ENCODE measurements around the gene MMD.

The MMD gene

DNA sequence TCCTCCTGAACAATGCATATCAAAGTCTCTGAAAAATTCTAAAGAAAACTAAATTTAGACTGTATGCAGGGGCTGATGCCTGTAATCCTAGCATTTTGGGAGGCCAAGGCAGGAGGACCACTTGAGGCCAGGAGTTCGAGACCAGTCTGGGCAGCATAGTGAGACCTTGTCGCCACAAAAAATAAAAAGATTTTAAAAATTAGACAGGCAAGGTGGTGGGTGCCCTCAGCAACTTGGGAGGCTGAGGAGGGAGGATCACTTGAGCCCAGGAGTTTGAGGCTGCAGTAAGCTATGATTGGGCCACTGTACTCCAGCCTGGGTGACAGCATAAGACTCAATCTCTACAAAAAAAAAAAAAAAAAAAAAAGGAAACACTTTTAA, 30.1 kb upstream of the MMD start:
- no peaks in the 10 kb centered on the region for H3K27me3 ChIP-seq (ENCODE audit: insufficient read depth, low read length)
- H3F3A ChIP-seq (ENCODE audit: insufficient read depth, low read length) = no peaks in the 10 kb centered on the region
- H3K4me3 ChIP-seq (ENCODE audit: low read depth, low read length, poor library complexity, severe bottlenecking) = no peak overlapping the region
- TF ChIP-seq EZH2 (IDR thresholded peaks at IDR 0.05; ENCODE audit: borderline replicate concordance, low read length) = no peak
- TF ChIP-seq, protein P1, sequence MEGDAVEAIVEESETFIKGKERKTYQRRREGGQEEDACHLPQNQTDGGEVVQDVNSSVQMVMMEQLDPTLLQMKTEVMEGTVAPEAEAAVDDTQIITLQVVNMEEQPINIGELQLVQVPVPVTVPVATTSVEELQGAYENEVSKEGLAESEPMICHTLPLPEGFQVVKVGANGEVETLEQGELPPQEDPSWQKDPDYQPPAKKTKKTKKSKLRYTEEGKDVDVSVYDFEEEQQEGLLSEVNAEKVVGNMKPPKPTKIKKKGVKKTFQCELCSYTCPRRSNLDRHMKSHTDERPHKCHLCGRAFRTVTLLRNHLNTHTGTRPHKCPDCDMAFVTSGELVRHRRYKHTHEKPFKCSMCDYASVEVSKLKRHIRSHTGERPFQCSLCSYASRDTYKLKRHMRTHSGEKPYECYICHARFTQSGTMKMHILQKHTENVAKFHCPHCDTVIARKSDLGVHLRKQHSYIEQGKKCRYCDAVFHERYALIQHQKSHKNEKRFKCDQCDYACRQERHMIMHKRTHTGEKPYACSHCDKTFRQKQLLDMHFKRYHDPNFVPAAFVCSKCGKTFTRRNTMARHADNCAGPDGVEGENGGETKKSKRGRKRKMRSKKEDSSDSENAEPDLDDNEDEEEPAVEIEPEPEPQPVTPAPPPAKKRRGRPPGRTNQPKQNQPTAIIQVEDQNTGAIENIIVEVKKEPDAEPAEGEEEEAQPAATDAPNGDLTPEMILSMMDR (IDR thresholded peaks at IDR 0.05; ENCODE audit: low read length) = no peak
- H3K4me1 ChIP-seq (ENCODE audit: insufficient read depth, low read length, severe bottlenecking) = no peaks in the 10 kb centered on the region
- no peaks in the 10 kb centered on the region for H3K9me2 ChIP-seq (ENCODE audit: low read depth, low read length)
- H3K9me3 ChIP-seq (ENCODE audit: low read length) = no peaks in the 10 kb centered on the region
- H3K4me2 ChIP-seq (ENCODE audit: low read length) = no peak overlapping the region
- no peaks in the 10 kb centered on the region for H4K20me1 ChIP-seq (ENCODE audit: insufficient read depth, low read length)
- no peak overlapping the region for H2AFZ ChIP-seq (ENCODE audit: low read length)
- no peaks in the 10 kb centered on the region for H3K36me3 ChIP-seq (ENCODE audit: insufficient read depth, low read length)
- H3K9ac ChIP-seq (ENCODE audit: low read length) = no peak overlapping the region
- H3K27ac ChIP-seq (ENCODE audit: low read depth, low read length, poor library complexity, severe bottlenecking) = no peak overlapping the region
- H3K79me2 ChIP-seq (ENCODE audit: insufficient read depth, low read length) = no peaks in the 10 kb centered on the region

- Histone ChIP-seq H3K9me3 (ENCODE audit: low read length) (no peaks in the 10 kb centered on the region), H3K4me1 (ENCODE audit: insufficient read depth, low read length, severe bottlenecking) (no peaks in the 10 kb centered on the region), H3F3A (ENCODE audit: insufficient read depth, low read length) (no peaks in the 10 kb centered on the region), H3K27me3 (ENCODE audit: insufficient read depth, low read length) (no peaks in the 10 kb centered on the region), H3K9me2 (ENCODE audit: low read depth, low read length) (no peaks in the 10 kb centered on the region), H4K20me1 (ENCODE audit: insufficient read depth, low read length) (no peaks in the 10 kb centered on the region), H3K79me2 (ENCODE audit: insufficient read depth, low read length) (no peaks in the 10 kb centered on the region), H2AFZ (ENCODE audit: low read length) (no peak overlapping the region), H3K9ac (ENCODE audit: low read length) (no peak overlapping the region), H3K36me3 (ENCODE audit: insufficient read depth, low read length) (no peaks in the 10 kb centered on the region), H3K27ac (ENCODE audit: low read depth, low read length, poor library complexity, severe bottlenecking) (no peak overlapping the region), H3K4me3 (ENCODE audit: low read depth, low read length, poor library complexity, severe bottlenecking) (no peak overlapping the region), H3K4me2 (ENCODE audit: low read length) (no peak overlapping the region)
- no peak for TF ChIP-seq EZH2 (IDR thresholded peaks at IDR 0.05; ENCODE audit: borderline replicate concordance, low read length)
- TF ChIP-seq, protein P1 (IDR thresholded peaks at IDR 0.05; ENCODE audit: low read length) = no peak
These were observed 29.6 kb upstream of the MMD start for GRCh38 chr17:55451203-55451641.

- H2AFZ ChIP-seq (ENCODE audit: low read length) = no peak overlapping the region
- no peaks in the 10 kb centered on the region for H3K9me3 ChIP-seq (ENCODE audit: low read length)
- H3K9ac ChIP-seq (ENCODE audit: low read length) = no peak overlapping the region
- no peak for TF ChIP-seq EZH2 (IDR thresholded peaks at IDR 0.05; ENCODE audit: borderline replicate concordance, low read length)
- TF ChIP-seq, protein P1 (IDR thresholded peaks at IDR 0.05; ENCODE audit: low read length) = no peak
- no peaks in the 10 kb centered on the region for H4K20me1 ChIP-seq (ENCODE audit: insufficient read depth, low read length)
- no peaks in the 10 kb centered on the region for H3K79me2 ChIP-seq (ENCODE audit: insufficient read depth, low read length)
- H3K9me2 ChIP-seq (ENCODE audit: low read depth, low read length) = no peaks in the 10 kb centered on the region
- no peak overlapping the region for H3K27ac ChIP-seq (ENCODE audit: low read depth, low read length, poor library complexity, severe bottlenecking)
- no peaks in the 10 kb centered on the region for H3F3A ChIP-seq (ENCODE audit: insufficient read depth, low read length)
- H3K4me3 ChIP-seq (ENCODE audit: low read depth, low read length, poor library complexity, severe bottlenecking) = no peak overlapping the region
- no peaks in the 10 kb centered on the region for H3K4me1 ChIP-seq (ENCODE audit: insufficient read depth, low read length, severe bottlenecking)
- H3K27me3 ChIP-seq (ENCODE audit: insufficient read depth, low read length) = no peaks in the 10 kb centered on the region
- H3K36me3 ChIP-seq (ENCODE audit: insufficient read depth, low read length) = no peaks in the 10 kb centered on the region
- H3K4me2 ChIP-seq (ENCODE audit: low read length) = no peak overlapping the region
These were observed 28.7 kb upstream of the MMD start for GRCh38 chr17:55450232-55450825.
